ENCODE measurements around the gene SSPN. TPM values are rescaled to one million over a fixed set of nuclear protein-coding genes. Genes with fewer than 3 reads are reported as not detected.

Gene SSPN
- total and polyA plus RNA-seq, 8 donors = 1.8 to 52.4 (median 11.1) TPM

- Histone ChIP-seq H3K4me3 (no peak overlapping the region), H3K36me3 (no peaks in the 10 kb centered on the region), H3K9me3 (no peaks in the 10 kb centered on the region), H3K27ac (no peak overlapping the region), H3K4me1 (peaks cover 19 to 27% (median 22%) of the 10 kb centered on the region in 4 donors), H3K27me3 (no peaks in the 10 kb centered on the region)
- no peak for DNase-seq
- TF ChIP-seq EP300 (IDR thresholded peaks at IDR 0.05) (no peak), POLR2AphosphoS5 (IDR thresholded peaks at IDR 0.05) (no peak), CTCF (IDR thresholded peaks at IDR 0.05) (no peak), POLR2A (IDR thresholded peaks at IDR 0.05) (no peak)
- intact Hi-C loops (cut with DNase I; ENCODE audit: low total_unique reads) = no loop called here
- 34 to 65% (median 48%) methylated on average over 1 of the region's 1 CpG for WGBS, 5 donors
Observed at GRCh38 chr12:26278266-26278665, 82.9 kb downstream of the SSPN start.

GRCh38 chr12:26278666-26279065, 83.3 kb downstream of the SSPN start:
- WGBS, 5 donors = 57 to 68% (median 61%) methylated on average over 5 of the region's 5 CpGs
- Histone ChIP-seq H3K36me3 (no peaks in the 10 kb centered on the region), H3K4me3 (no peak overlapping the region), H3K4me1 (peaks cover 16 to 24% (median 20%) of the 10 kb centered on the region in 4 donors), H3K27me3 (no peaks in the 10 kb centered on the region), H3K27ac (no peak overlapping the region), H3K9me3 (no peaks in the 10 kb centered on the region)
- TF ChIP-seq POLR2AphosphoS5 (IDR thresholded peaks at IDR 0.05) (no peak), CTCF (IDR thresholded peaks at IDR 0.05) (no peak), POLR2A (IDR thresholded peaks at IDR 0.05) (no peak), EP300 (IDR thresholded peaks at IDR 0.05) (no peak)
- intact Hi-C loops (cut with DNase I; ENCODE audit: low total_unique reads) = no loop called here
- DNase-seq = no peak

- intact Hi-C loops (cut with DNase I; ENCODE audit: low total_unique reads) = no loop called here
- Histone ChIP-seq H3K4me1 (peaks cover 12 to 20% (median 15%) of the 10 kb centered on the region in 4 donors), H3K27me3 (no peaks in the 10 kb centered on the region), H3K27ac (no peak overlapping the region), H3K4me3 (no peak overlapping the region), H3K9me3 (no peaks in the 10 kb centered on the region), H3K36me3 (no peaks in the 10 kb centered on the region)
- DNase-seq = no peak
- no peak for TF ChIP-seq POLR2AphosphoS5 (IDR thresholded peaks at IDR 0.05)
- TF ChIP-seq EP300 (IDR thresholded peaks at IDR 0.05) = no peak
Observed at GRCh38 chr12:26279091-26279490, 83.7 kb downstream of the SSPN start.

- intact Hi-C loops (cut with DNase I; ENCODE audit: low total_unique reads) = no loop called here
- no peak overlapping the region for H3K27ac ChIP-seq
- TF ChIP-seq EP300 (IDR thresholded peaks at IDR 0.05) = no peak
- no peak for TF ChIP-seq POLR2AphosphoS5 (IDR thresholded peaks at IDR 0.05)
- TF ChIP-seq CTCF (IDR thresholded peaks at IDR 0.05) = no peak
- TF ChIP-seq POLR2A (IDR thresholded peaks at IDR 0.05) = no peak
- no peaks in the 10 kb centered on the region for H3K27me3 ChIP-seq
- H3K9me3 ChIP-seq = no peaks in the 10 kb centered on the region
- peaks cover 4 to 12% (median 7%) of the 10 kb centered on the region in 4 donors for H3K4me1 ChIP-seq
- no peaks in the 10 kb centered on the region for H3K36me3 ChIP-seq
- H3K4me3 ChIP-seq = no peak overlapping the region
- no peak for DNase-seq
- 74 to 86% (median 81%) methylated on average over 5 of the region's 5 CpGs for WGBS, 5 donors
Observed at GRCh38 chr12:26279908-26280307, 84.5 kb downstream of the SSPN start.

GRCh38 chr12:26280869-26281268, 85.5 kb downstream of the SSPN start:
- Histone ChIP-seq H3K4me1 (peaks cover 0 to 2% (median 0%) of the 10 kb centered on the region in 4 donors), H3K9me3 (peaks cover 0 to 5% (median 0%) of the 10 kb centered on the region in 4 donors), H3K27ac (no peak overlapping the region), H3K36me3 (no peaks in the 10 kb centered on the region), H3K4me3 (no peak overlapping the region), H3K27me3 (no peaks in the 10 kb centered on the region)
- intact Hi-C loops (cut with DNase I; ENCODE audit: low total_unique reads) = no loop called here
- 88 to 93% (median 91%) methylated on average over 3 of the region's 3 CpGs for WGBS, 5 donors
- TF ChIP-seq CTCF (IDR thresholded peaks at IDR 0.05) (no peak), POLR2AphosphoS5 (IDR thresholded peaks at IDR 0.05) (no peak), EP300 (IDR thresholded peaks at IDR 0.05) (no peak), POLR2A (IDR thresholded peaks at IDR 0.05) (no peak)
- DNase-seq = no peak
